GM21526 (cell line): ENCODE measurements around the gene CYP27A1.

Source experiments
- ATAC-seq: cut with Tn5 transposase; IDR thresholded peaks from one replicate; pipeline ENCODE4 v1.9.1; 2021; ENCODE audit warnings: moderate library complexity; ENCODE audit not compliant: unreplicated experiment, low FRiP score

Gene CYP27A1

DNA sequence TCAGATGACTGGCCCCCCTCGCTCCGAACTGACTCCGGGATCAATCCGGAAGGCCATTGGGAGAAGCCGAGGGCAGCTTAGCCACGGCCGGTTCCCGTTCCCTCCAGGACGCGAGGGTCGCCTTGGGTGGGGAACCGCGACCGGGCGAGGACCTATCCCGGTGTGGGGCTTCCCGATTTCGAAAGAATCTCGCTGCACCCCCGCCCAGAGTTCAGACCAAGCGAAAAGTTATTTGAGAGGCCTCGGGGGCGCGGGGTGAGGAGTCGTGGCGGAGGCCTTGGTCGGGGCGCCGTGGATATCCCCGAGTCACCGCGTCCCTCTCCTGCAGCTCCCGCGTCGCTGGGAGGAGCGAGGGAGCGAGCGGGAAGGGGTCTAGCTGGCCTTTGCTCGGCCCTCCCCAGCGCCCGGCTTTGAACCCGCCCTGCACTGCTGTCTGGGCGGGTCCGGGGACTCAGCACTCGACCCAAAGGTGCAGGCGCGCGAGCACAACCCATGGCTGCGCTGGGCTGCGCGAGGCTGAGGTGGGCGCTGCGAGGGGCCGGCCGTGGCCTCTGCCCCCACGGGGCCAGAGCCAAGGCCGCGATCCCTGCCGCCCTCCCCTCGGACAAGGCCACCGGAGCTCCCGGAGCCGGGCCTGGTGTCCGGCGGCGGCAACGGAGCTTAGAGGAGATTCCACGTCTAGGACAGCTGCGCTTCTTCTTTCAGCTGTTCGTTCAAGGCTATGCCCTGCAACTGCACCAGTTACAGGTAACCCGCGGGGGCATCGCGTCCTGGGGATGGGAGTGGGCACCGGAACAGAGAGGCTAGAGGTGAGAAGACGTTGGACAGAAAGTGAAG, at the start of gene CYP27A1:
Gene CYP27A1, plus strand, starts transcription at position 457 of the 837 bp plus-strand sequence. Its CDS starts 36 bp downstream, at position 493.
- ATAC-seq: no peak

DNA sequence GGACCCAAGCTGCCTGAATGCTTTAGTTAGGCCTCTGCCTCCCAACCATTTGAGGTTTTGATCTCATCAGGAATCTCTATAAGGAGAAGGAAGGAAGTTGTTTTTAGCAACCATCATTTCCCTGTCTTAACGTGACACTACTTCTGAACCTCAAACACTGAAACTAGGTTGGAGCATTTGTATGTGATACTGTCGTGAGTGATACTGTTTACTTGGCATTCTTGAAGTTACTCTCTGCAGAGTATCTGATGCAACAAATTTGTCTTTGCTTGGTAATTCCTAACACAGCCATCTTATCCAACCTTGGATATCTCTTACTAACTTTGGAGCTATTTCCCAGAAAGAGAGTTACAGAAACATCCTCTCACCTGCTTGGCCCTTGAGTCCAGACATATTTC, 49.2 kb upstream of the CYP27A1 start:
- no peak for ATAC-seq

GRCh38 chr2:218733171-218734021, 48.6 kb upstream of the CYP27A1 start:
- ATAC-seq: no peak

DNA sequence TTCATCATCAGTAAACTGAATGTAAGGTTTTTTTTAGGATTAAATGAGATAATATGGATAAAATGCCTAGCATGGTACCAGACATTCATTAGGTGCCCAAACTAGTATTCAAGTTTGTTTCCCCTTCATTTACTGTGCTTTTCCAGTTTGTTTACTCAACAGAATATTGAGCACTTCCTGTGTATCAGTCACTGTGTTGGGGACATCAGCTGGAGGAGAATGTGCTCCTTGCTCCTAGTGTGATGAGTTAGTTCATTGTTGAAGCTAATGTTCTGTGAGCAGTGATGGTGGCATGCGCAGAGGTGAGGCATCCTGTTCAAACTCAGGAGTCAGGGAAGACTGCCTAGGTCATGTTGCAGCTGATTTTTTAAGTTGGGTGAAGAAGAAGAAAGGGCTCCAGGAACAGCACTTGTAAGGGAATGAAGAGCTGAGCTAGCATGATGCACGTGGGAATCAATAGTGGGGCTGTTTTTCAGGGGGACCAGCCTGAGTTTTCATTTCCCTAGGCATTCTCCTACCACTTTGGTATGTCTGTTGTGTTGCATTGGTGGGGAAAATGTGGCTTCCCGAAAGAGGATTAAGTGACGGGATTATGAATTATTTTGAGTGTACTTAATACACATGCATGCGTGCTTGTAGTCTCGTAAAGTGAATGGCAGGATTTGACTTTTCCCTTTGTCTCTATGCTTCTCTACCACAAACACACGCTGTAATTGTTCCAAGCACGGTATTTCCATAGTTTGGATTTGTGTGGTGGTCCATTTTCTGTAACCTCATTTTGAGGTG, 47.6 kb upstream of the CYP27A1 start:
- no peak for ATAC-seq

DNA sequence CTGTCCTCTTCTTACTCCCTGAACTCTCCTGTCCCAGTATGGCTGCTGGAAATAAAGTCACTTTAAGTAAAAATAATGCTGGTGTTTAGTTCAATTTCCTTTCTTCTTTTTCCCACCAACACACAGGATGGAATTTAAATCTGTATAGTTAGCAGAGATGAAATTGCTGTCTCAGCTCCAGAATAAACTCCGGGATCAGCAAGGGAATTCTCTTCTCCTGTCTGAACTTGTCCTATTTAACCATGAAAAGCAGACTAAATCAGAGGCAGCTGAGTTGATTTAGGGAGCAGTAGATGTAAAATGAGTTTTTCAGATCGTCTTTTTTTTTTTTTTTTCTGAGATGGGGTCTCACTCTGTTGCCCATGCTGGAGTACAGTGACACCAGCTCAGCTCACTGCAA, 45.4 kb upstream of the CYP27A1 start:
- ATAC-seq: no peak

- ATAC-seq: no peak
Measured at GRCh38 chr2:218743068-218743467, 38.9 kb upstream of the CYP27A1 start.

- ATAC-seq: no peak
Measured at GRCh38 chr2:218744615-218745014, 37.3 kb upstream of the CYP27A1 start.

DNA sequence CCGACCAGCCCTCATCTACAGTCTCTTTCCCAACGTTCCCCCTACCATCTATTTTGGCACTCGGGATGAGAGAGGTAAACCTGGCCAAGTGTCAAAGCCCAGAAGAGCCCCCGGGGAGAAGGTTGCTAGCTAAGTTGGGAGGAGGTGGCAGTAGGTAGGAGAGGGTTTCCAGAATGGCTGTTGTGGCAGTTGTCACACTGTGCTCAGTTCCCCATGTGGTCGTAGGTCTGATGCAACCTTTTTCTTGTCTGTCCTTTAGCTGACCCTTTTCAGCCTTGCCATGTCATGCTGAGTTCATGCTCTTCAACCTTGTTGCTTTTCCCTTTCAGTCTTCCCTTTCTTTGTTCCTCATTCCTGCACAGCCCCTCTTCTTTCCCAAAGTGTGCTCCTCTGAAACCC, 36.8 kb upstream of the CYP27A1 start:
- ATAC-seq: no peak

DNA sequence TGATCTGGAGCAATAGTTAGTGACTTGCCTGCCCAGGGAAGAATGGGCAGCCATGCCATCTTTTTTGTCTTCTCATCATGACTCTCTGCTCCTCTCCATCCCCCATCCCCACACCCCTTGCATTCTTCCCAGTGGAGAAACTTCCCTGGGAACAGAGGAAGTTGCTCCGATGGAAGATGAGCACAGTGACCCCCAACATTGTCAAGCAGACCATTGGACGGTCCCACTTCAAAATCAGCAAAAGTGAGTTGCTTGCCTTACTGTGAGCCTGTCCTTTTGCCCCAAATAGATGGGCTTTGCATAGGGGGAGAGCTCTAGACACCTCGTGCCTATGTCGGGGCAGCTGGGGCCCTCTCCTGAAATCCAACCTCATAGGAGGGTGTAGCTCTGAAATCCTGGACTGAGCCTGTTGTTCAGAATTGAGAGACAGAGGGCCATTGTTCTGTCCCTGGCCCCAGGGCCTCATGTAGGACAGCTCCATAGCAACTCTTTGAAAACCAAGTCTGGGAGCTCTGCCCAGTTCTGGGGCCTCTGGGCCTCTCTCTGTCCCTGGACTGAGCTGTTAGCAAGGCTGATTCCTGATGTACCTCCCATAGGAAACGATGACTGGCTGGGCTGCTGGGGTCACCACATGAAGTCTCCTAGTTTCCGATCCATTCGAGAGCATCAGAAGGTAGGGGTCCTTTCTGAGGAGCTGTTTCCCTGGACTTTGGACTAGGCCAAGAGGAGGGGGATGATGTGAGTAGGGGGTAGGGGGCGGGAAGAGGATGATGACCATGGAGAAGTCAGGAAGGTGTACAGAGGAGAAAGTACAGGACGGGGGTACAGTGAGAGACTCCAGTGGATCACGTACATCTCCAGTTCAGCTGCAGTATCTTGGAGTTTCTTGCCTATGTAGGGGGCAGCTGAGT, 36.1 kb upstream of the CYP27A1 start:
- ATAC-seq: no peak

DNA sequence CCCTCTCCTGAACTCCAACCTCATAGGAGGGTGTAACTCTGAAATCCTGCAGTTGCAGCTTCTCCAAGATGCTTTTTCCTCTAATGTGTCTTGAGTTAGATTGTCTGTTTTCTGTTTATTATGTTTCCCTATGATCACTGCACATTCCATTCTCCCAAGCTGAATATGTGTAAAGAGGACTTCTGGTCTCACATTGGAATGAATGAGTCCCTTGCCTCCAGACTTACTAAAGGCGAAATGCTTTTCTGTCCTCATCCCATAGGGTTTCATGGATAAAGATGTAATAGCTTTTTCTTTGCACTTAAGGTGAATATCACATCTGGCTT, 35.5 kb upstream of the CYP27A1 start:
- no peak for ATAC-seq

DNA sequence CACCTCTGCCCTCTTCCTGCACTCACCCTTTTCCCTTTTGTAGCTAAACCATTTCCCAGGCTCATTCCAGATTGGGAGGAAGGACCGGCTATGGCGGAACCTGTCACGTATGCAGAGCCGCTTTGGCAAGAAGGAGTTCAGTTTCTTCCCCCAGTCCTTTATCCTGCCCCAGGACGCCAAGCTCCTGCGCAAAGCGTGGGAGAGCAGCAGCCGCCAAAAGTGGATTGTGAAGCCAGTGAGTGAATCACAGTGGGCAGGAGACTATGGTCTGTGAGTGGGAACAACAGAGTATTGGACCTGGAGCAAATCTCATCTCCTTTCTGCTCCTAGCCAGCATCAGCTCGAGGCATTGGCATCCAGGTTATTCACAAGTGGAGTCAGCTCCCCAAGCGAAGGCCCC, 35.0 kb upstream of the CYP27A1 start:
- no peak for ATAC-seq

- no peak for ATAC-seq
Measured at GRCh38 chr2:218748741-218749441, 33.1 kb upstream of the CYP27A1 start.

DNA sequence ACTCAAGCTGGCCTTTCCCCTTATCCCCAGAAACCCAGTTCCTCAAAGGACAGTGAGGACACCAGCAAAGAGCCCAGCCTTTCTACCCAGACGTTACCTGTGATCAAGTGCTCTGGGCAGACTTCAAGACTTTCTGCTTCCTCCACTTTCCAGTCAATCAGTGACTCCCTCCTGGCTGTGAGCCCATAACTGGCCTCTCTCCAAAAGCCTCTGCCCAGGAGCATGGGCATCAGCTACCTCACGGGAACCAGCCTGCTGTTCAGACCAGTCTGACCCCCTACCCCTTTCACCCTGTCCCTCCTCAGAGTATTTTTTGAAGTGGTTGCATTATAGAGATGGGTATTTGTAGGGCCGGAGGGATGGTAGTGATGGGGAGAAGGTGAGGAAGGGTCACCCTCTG, 27.7 kb upstream of the CYP27A1 start:
- no peak for ATAC-seq

DNA sequence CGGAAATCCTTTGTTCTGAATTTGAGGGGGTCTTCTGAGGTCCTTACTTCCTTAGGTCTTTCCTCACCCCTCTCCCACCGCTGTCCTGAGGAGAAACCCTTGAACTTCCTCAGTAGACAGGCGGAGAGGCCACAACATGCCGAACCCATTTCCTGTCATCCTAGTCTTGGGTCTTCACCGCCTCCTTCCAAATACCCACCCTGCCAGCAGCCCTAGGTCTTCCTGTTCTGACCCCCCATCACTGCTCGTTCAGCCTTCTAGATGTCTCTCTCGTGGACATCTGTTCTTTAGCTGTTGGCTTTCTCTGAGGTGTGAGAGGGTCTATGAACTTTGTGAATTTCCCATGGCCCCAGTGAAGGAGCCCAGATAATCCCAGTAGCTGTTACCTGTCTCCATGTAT, 27.2 kb upstream of the CYP27A1 start:
- ATAC-seq: no peak

DNA sequence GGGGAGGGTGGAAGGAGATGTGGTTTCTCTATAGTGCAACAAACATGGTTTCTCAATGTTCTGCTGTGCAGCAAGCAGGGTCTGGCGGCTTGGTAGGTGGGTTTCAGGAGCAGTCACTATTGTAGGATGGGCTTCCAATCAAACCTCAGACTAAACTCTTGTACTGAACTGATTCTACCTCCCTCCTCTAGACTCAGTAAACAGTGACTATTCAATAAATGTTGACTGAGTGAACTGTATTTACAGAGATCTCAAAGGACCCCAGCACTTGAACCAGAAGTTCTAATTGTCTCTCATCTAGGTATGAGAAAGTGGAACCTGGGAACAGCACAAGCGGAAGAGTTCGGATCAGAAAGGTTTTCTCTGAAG, 26.8 kb upstream of the CYP27A1 start:
- ATAC-seq: no peak

- no peak for ATAC-seq
Measured at GRCh38 chr2:218755567-218756404, 26.2 kb upstream of the CYP27A1 start.

- no peak for ATAC-seq
Measured at GRCh38 chr2:218756599-218757377, 25.2 kb upstream of the CYP27A1 start.

DNA sequence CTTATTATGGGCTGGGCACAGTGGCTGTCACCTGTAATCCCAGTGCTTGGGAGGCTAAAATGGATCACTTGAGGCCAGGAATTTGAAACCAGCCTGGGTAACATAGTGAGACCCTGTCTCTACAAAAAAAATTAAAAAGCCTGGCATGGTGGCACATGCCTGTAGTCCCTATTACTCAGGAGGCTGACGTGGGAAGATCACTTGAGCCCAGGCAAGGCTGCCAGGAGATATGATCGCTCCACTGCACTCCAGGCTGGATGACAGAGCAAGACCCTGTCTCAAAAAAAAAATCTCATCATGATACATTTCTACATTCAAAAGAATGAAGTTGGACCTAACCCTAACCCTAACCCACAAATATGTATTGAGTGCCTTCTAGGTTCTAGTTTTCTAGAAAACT, 20.2 kb upstream of the CYP27A1 start:
- ATAC-seq: no peak
